ENCODE results near the gene NPSR1.

The NPSR1 gene

DNA sequence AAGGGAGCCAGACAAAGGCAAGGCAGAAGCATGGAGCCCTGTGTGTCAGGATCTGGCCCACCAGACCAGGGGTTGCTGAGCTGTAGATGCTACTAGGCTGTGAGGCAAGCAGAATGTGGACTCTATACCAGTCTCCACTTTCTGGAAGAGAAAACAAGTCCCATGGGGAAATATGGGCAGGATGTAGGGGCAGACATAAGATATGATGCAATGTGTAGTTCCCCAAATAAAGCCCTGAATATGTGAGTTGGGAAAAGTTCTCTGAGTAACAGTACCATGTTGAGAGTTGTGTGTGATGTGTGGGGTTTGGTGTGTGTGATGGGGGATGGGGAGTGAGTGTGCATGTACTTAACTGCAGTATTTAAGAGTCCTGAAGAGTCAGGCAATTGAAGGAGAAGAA, 62.3 kb downstream of the NPSR1 start:
- H3K36me3 ChIP-seq (replicated peaks), result no peaks in the 10 kb centered on the region
- H3K4me3 ChIP-seq (ENCODE audit: low read depth, low read length), result no peak overlapping the region
- in situ Hi-C loops (cut with HindIII; ENCODE audit: low pct_ligation_motif_present, low sequenced_read_pairs), result no loop called here
- H3K27ac ChIP-seq, result no peak overlapping the region
- no peak for DNase-seq
- TF ChIP-seq, protein P1, sequence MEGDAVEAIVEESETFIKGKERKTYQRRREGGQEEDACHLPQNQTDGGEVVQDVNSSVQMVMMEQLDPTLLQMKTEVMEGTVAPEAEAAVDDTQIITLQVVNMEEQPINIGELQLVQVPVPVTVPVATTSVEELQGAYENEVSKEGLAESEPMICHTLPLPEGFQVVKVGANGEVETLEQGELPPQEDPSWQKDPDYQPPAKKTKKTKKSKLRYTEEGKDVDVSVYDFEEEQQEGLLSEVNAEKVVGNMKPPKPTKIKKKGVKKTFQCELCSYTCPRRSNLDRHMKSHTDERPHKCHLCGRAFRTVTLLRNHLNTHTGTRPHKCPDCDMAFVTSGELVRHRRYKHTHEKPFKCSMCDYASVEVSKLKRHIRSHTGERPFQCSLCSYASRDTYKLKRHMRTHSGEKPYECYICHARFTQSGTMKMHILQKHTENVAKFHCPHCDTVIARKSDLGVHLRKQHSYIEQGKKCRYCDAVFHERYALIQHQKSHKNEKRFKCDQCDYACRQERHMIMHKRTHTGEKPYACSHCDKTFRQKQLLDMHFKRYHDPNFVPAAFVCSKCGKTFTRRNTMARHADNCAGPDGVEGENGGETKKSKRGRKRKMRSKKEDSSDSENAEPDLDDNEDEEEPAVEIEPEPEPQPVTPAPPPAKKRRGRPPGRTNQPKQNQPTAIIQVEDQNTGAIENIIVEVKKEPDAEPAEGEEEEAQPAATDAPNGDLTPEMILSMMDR (IDR thresholded peaks at IDR 0.05; ENCODE audit: low read depth, low read length, missing control alignments), result no peak
- no peaks in the 10 kb centered on the region for H3K27me3 ChIP-seq (replicated peaks)

DNA sequence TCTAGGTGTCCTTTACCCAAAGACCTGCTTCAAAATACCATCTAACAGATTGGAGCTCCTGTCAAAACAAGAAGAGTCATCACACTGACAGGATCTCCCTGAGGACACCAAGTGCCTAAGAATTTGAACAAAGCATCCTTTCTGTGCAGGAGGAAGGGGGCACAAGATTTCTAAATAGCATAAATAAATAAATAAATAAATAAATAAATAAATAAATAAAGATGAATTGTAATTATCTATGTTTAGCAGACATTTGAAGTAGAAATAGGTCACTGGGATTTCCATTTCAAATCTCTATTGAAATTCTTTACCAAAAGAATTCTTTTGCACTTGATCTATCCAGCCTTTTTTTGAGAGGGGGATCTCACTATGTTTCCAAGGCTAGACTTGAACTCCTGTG, 65.3 kb downstream of the NPSR1 start:
- no peaks in the 10 kb centered on the region for H3K36me3 ChIP-seq (replicated peaks)
- in situ Hi-C loops (cut with HindIII; ENCODE audit: low pct_ligation_motif_present, low sequenced_read_pairs), result no loop called here
- no peak for DNase-seq
- TF ChIP-seq, protein P1 (IDR thresholded peaks at IDR 0.05; ENCODE audit: low read depth, low read length, missing control alignments), result no peak
- no peaks in the 10 kb centered on the region for H3K27me3 ChIP-seq (replicated peaks)
- no peak overlapping the region for H3K27ac ChIP-seq
- H3K4me3 ChIP-seq (ENCODE audit: low read depth, low read length), result no peak overlapping the region

DNA sequence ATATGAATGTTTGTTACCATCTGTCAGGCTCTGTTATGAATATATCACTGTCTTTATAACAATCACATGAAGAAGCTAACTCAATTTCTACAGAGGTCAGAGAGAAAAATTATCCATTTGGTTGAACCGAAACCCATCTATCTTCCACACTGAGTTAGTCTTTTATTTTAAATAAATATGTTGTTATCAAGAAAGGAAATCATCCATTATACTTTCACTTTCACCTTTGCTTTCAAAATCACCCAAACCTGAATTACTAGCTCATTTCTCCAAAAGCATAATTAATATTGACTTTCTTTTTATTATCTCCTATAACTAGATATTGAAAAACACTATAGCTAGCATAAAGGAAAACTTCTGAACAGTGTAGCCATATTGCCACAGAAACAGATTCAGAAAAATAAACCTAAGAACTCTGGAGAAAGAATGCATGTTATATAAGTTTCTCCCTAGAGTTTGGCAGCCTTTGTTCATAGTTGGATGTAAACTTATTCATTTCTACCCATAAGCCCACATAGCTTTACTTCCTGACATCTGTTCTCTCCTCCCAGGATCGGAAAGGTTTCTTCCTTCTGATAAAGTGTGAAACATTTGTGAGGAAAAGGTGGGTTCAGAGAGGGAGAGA, 66.0 kb downstream of the NPSR1 start:
- no peak overlapping the region for H3K27ac ChIP-seq
- H3K4me3 ChIP-seq (ENCODE audit: low read depth, low read length), result no peak overlapping the region

DNA sequence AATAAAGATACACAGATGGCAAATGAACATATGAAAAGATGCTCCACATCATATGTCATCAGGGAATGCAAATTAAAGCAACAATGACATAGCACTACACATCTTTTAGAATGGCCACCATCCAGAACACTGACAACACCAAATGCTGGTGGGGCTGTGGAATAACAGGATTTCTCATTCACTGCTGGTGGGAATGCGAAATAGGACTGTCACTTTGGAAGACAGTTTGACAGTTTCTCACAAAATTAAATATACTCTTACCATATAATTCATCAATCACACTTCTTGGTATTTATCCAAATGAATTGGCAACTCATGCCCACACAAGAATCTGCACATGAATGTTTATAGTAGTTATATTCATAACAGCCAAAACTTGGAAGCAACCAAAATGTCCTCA, 68.2 kb downstream of the NPSR1 start:
- Histone ChIP-seq H3K27ac (no peak overlapping the region), H3K27me3 (replicated peaks) (no peaks in the 10 kb centered on the region), H3K36me3 (replicated peaks) (no peaks in the 10 kb centered on the region), H3K4me3 (ENCODE audit: low read depth, low read length) (no peak overlapping the region)
- TF ChIP-seq, protein P1 (IDR thresholded peaks at IDR 0.05; ENCODE audit: low read depth, low read length, missing control alignments), result no peak
- DNase-seq, result no peak
- in situ Hi-C loops (cut with HindIII; ENCODE audit: low pct_ligation_motif_present, low sequenced_read_pairs), result no loop called here

More for the DNA sequence above, 66.0 kb downstream of the NPSR1 start:
- Histone ChIP-seq H3K36me3 (replicated peaks) (no peaks in the 10 kb centered on the region), H3K27me3 (replicated peaks) (no peaks in the 10 kb centered on the region)
- in situ Hi-C loops (cut with HindIII; ENCODE audit: low pct_ligation_motif_present, low sequenced_read_pairs), result no loop called here
- no peak for DNase-seq
- TF ChIP-seq, protein P1 (IDR thresholded peaks at IDR 0.05; ENCODE audit: low read depth, low read length, missing control alignments), result no peak

DNA sequence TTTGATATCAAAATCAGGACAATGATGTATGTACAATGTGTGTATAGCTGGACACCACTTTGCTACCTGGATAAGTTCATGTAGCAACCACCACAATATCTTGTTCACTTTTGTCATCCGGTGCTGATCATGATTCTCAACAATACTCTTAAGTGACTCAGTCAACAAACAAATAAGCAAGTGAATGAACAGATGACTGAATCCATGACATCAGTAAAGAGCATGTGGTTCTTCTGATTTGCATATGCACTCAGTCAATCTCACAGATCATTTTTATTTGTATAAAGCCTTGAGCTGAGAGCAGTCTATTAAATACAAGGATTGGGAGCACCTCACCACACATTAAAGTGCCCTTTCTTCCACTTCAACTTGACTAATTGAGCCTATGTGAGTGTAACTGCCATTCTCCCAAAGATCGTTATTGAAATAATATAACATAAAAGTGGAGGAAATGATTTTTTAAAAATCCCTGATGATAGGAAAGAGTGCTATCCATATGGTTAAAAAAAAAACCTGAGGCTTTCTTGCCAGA, 69.5 kb downstream of the NPSR1 start:
- H3K27me3 ChIP-seq (replicated peaks), result no peaks in the 10 kb centered on the region
- H3K4me3 ChIP-seq (ENCODE audit: low read depth, low read length), result no peak overlapping the region
- H3K36me3 ChIP-seq (replicated peaks), result no peaks in the 10 kb centered on the region
- no peak overlapping the region for H3K27ac ChIP-seq
- TF ChIP-seq, protein P1 (IDR thresholded peaks at IDR 0.05; ENCODE audit: low read depth, low read length, missing control alignments), result no peak
- DNase-seq, result no peak
- in situ Hi-C loops (cut with HindIII; ENCODE audit: low pct_ligation_motif_present, low sequenced_read_pairs), result no loop called here

DNA sequence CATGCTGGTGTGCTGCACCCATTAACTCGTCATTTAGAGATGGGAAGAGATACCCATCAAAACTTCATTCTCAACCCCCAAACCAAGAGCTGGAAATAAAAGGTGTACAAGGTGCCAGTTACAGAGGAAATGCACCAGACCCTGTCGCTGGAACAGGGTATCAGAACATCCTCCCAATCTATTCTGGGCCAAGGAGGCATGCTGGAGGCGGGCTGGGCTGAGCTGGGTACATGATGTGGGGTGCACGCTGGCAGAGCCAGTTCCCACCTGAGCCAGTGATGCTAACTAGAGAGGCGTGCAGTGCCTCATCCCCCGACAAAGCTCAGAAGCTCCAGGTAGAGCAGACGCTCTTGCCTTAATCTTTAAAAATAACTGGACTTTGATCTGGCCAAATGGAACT, 70.1 kb downstream of the NPSR1 start:
- Histone ChIP-seq H3K27ac (no peak overlapping the region), H3K36me3 (replicated peaks) (no peaks in the 10 kb centered on the region), H3K4me3 (ENCODE audit: low read depth, low read length) (no peak overlapping the region), H3K27me3 (replicated peaks) (no peaks in the 10 kb centered on the region)
- in situ Hi-C loops (cut with HindIII; ENCODE audit: low pct_ligation_motif_present, low sequenced_read_pairs), result no loop called here
- TF ChIP-seq, protein P1 (IDR thresholded peaks at IDR 0.05; ENCODE audit: low read depth, low read length, missing control alignments), result no peak
- no peak for DNase-seq

Data from brain microvascular endothelial cell (primary cell).